ENCODE data around the gene MYL12A. TPM values are rescaled to one million over a fixed set of nuclear protein-coding genes. Genes with fewer than 3 reads are reported as not detected.
A peak's percentile ranks its signal among the peaks of the same experiment; 100 is the strongest.

MYL12A gene
- total and polyA plus RNA-seq, 2 donors (not counting 3 experiments of a cell fraction or from before 2014, with no cell fraction given) = 597 to 796 TPM

- CTCF ChIA-PET = interaction anchor here (0.8 to 2.0 kb wide), 2 partner anchors 9 to 11 kb away, joined by 3 to 4 read pairs; no protein-coding TSS in a partner anchor
- Histone ChIP-seq H3K4me3 (replicated peaks in 1 of 3; ENCODE audit: insufficient read depth in 1 of 3, low read depth in 1 of 3, low read length in 3 of 3) (no peak overlapping the region), H4K20me1 (replicated peaks; ENCODE audit: control insufficient read depth, extremely low read depth, insufficient read depth, low read length) (no peaks in the 10 kb centered on the region), H3K9me1 (replicated peaks; ENCODE audit: control insufficient read depth, extremely low read depth, insufficient read depth, low read length) (no peaks in the 10 kb centered on the region), H3K36me3 (ENCODE audit: control insufficient read depth in 2 of 2, extremely low read depth in 1 of 2, insufficient read depth in 2 of 2, low read length in 2 of 2) (peaks cover 26 to 32% of the 10 kb centered on the region in 2 experiments), H3K4me2 (ENCODE audit: insufficient read depth, low read length) (no peak overlapping the region), H3K9me3 (replicated peaks; ENCODE audit: control insufficient read depth, insufficient read depth, low read length) (no peaks in the 10 kb centered on the region), H3K79me2 (ENCODE audit: control insufficient read depth, insufficient read depth, low read length) (peaks cover 42% of the 10 kb centered on the region), H3K4me1 (ENCODE audit: control insufficient read depth, extremely low read depth, insufficient read depth, low read length) (peaks cover 38% of the 10 kb centered on the region), H3K27ac (ENCODE audit: insufficient read depth, low read depth, low read length) (peak overlapping the region; percentile 23), H2AFZ (ENCODE audit: low read depth, low read length) (no peak overlapping the region), H3K27me3 (ENCODE audit: control insufficient read depth in 2 of 2, insufficient read depth in 2 of 2, low read length in 2 of 2) (no peaks in the 10 kb centered on the region), H3K9ac (replicated peaks; ENCODE audit: extremely low read depth, insufficient read depth, low read length) (no peak overlapping the region)
- DNase-seq (ENCODE audit: low read depth, low spot score) (peak; percentile 32), FAIRE-seq (no peak)
- intact Hi-C loops (cut with micrococcal nuclease) = no loop called here
- no TSS peak for BruUV-seq (replicated peaks)
- dilution Hi-C loops (cut with MboI; ENCODE audit: extremely low pct_ligation_motif_present, low sequenced_read_pairs) = loop anchor here (25.0 kb wide), 1 partner anchor 205 kb away; the partner anchor contains the start of gene TGIF1
- POLR2A ChIA-PET = interaction anchor here (1.1 to 1.2 kb wide), 2 partner anchors 9 to 338 kb away, joined by 3 read pairs; partner anchors contain the start of gene MYL12A
- TF ChIP-seq CTCF (IDR thresholded peaks at IDR 0.05; ENCODE audit: extremely low read depth in 1 of 2, insufficient read depth in 1 of 2, low read depth in 1 of 2, low read length in 2 of 2) (no peak), MYC (IDR thresholded peaks at IDR 0.05; ENCODE audit: low read depth, low read length) (no peak), POLR2A (IDR thresholded peaks at IDR 0.05; ENCODE audit: low read depth, low read length) (no peak), POLR2AphosphoS5 (IDR thresholded peaks at IDR 0.05; ENCODE audit: insufficient read depth, low read depth, low read length) (no peak), MAX (IDR thresholded peaks at IDR 0.05; ENCODE audit: insufficient read depth, insufficient read length) (no peak), FOS (IDR thresholded peaks at IDR 0.05; ENCODE audit: borderline replicate concordance, insufficient read depth, low read length) (no peak), JUN (IDR thresholded peaks at IDR 0.05; ENCODE audit: borderline replicate concordance, insufficient read depth, insufficient read length, low read depth) (peak; percentile 59)
Observed at GRCh38 chr18:3256693-3257626, 9.4 kb downstream of the MYL12A start.
